WERI-Rb-1 (cell line): ENCODE measurements around the gene RRM1.
A peak's percentile ranks its signal among the peaks of the same experiment; 100 is the strongest.
"Not testable (repeated sequence)": the region's sequence is repeated elsewhere in the genome, so short reads cannot be mapped to it uniquely, and the experiment has no call there.

Experiments used
- DNase-seq: peaks from one replicate; pipeline ENCODE4 v3.0.0-alpha.2; 2020
- H3K27ac ChIP-seq: fragments of 250-450 bp; sonication (Bioruptor Pico); 2 replicates; pipeline ENCODE4 v1.5.1; 2020; ENCODE audit warnings: mild to moderate bottlenecking, moderate library complexity
- H3K27me3 ChIP-seq: fragments of 250-450 bp; sonication (Bioruptor Pico); 2 replicates; pipeline ENCODE4 v1.5.1; 2021; ENCODE audit warnings: mild to moderate bottlenecking, low read depth, moderate library complexity; ENCODE audit not compliant: insufficient read depth, severe bottlenecking
- H3K36me3 ChIP-seq: fragments of 250-450 bp; sonication (Bioruptor Pico); 2 replicates; pipeline ENCODE4 v1.5.1; 2020; ENCODE audit warnings: mild to moderate bottlenecking, moderate library complexity
- H3K4me3 ChIP-seq: 2 replicates; pipeline ENCODE4 v1.5.1; 2011; ENCODE audit warnings: low read depth, mild to moderate bottlenecking, control low read depth, low read length
- H3K9me3 ChIP-seq: fragments of 250-450 bp; sonication (Bioruptor Pico); 2 replicates; pipeline ENCODE4 v1.5.1; 2021; ENCODE audit warnings: mild to moderate bottlenecking, moderate library complexity; ENCODE audit not compliant: severe bottlenecking
- CTCF ChIP-seq: IDR thresholded peaks from 2 replicates; pipeline ENCODE4 v1.5.1; 2011; ENCODE audit warnings: low read depth, mild to moderate bottlenecking, control low read depth, inconsistent platforms, low read length

The RRM1 gene

GRCh38 chr11:4094348-4095291 lies at the start of gene RRM1:
RRM1 (plus strand) TSS chr11:4094799; CDS start chr11:4095013, 214 bp downstream.
- no peak for TF ChIP-seq CTCF
- peak within 1 kb of the TSS; percentile 95 for H3K4me3 ChIP-seq

GRCh38 chr11:4044976-4045646 lies 49.5 kb upstream of the RRM1 start:
- no peak for TF ChIP-seq CTCF
- Histone ChIP-seq H3K36me3 (no peaks in the 10 kb centered on the region), H3K9me3 (no peaks in the 10 kb centered on the region), H3K27me3 (no peaks in the 10 kb centered on the region), H3K27ac (no peak overlapping the region), H3K4me3 (no peak overlapping the region)
- no peak for DNase-seq

More at GRCh38 chr11:4094348-4095291, at the start of gene RRM1:
- Histone ChIP-seq H3K9me3 (no peaks in the 10 kb centered on the region), H3K27me3 (no peaks in the 10 kb centered on the region), H3K36me3 (peaks cover 33% of the 10 kb centered on the region), H3K27ac (peak within 1 kb of the TSS; percentile 97)
- peak; percentile 98 for DNase-seq

DNA sequence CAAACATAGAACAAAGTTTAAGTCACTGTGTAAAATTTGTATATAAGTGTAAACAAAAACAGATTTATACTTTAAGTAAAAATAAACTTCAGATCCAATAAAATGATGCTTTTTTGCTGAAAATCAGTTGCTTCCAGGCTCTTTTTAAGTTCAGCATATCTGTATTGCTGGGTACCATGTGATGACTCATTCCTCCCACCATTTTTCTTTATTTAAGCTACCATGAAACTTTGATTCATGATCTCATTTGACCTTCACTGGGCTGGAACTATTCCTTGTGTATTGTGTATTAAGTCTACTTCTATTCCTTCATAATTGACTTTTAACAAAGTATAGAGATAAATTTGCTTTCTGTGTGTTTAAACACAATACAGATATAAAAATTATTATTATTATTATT lies 46.3 kb upstream of the RRM1 start:
- no peak for TF ChIP-seq CTCF
- Histone ChIP-seq H3K27ac (no peak overlapping the region), H3K9me3 (no peaks in the 10 kb centered on the region), H3K4me3 (no peak overlapping the region), H3K27me3 (no peaks in the 10 kb centered on the region), H3K36me3 (no peaks in the 10 kb centered on the region)
- DNase-seq = no peak

DNA sequence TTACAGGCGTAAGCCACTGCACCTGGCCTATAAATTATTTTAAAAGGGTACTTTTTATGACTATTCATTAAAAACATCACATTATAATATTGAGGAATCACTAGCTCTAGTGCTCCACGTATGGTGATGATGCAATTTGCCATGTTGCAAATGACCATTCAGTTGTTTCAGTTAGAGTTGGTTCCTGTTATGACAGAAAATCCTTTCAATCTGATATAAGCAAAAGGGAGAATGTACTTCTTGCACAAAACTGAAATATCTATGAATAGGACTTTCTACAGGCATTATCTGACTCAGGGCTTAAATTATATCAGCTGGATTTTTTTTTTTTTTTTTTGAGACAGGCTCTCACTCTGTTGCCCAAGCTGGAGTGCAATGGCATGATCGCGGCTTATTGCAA lies 45.6 kb upstream of the RRM1 start:
- H3K4me3 ChIP-seq = no peak overlapping the region
- no peak for TF ChIP-seq CTCF
- no peaks in the 10 kb centered on the region for H3K36me3 ChIP-seq
- H3K27ac ChIP-seq = no peak overlapping the region
- H3K27me3 ChIP-seq = no peaks in the 10 kb centered on the region
- no peaks in the 10 kb centered on the region for H3K9me3 ChIP-seq
- no peak for DNase-seq

- Histone ChIP-seq H3K9me3 (no peaks in the 10 kb centered on the region), H3K27ac (no peak overlapping the region), H3K27me3 (no peaks in the 10 kb centered on the region), H3K36me3 (no peaks in the 10 kb centered on the region), H3K4me3 (no peak overlapping the region)
- DNase-seq = no peak
- TF ChIP-seq CTCF = no peak
These were observed 44.5 kb upstream of the RRM1 start for GRCh38 chr11:4050138-4050537.

- H3K27ac ChIP-seq, H3K4me3 ChIP-seq, H3K27me3 ChIP-seq, DNase-seq, H3K36me3 ChIP-seq, H3K9me3 ChIP-seq: not testable (repeated sequence)
These were observed 41.4 kb upstream of the RRM1 start for GRCh38 chr11:4053200-4053599.
